Measurements from ENCODE around the gene CCNT1. TPM values are rescaled to one million over a fixed set of nuclear protein-coding genes. Genes with fewer than 3 reads are reported as not detected.

CCNT1 gene
- total and polyA plus RNA-seq, 10 of the 15 experiments (the other 5 are each of a cell fraction or from before 2014, with no cell fraction given), result 6.3 to 37.3 (median 20.0) TPM

DNA sequence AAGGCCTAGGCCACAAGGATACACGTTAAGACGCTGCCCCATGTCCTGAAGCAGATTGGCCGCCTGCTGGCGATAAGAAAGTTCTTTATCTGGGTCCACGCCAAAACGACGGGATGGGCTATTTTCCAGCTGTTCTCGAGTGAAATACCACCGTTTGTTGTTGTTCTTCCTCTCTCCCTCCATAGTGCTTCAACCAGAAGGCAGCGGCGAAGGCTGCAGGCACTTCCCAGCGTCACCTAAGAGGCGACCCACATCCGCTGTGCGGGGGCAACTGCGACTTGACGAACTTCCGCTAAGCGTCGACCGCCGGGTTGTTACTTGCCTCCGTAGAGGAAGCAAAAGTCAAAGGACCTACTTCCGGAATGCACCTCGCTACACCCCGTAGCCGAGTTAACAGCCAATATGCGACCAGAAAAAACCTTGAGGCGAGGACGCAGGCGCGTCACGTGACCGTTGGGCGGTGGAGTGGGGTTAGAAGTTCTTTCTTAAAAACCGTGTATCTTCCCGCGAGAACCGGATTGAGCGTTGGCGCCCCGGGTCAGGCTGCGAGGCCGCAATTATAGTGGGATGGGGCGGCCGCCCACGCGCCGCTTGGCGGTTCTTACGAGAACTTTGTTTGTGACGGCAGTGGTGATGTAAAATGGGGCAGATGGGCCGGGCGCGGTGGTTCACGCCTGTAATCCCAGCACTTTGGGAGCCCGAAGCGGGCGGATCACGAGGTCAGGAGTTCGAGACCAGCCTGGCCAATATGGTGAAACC is at the start of gene CCNT1 (continued):
- TF ChIP-seq, protein P1, sequence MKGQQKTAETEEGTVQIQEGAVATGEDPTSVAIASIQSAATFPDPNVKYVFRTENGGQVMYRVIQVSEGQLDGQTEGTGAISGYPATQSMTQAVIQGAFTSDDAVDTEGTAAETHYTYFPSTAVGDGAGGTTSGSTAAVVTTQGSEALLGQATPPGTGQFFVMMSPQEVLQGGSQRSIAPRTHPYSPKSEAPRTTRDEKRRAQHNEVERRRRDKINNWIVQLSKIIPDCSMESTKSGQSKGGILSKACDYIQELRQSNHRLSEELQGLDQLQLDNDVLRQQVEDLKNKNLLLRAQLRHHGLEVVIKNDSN (IDR thresholded peaks at IDR 0.05; ENCODE audit: borderline replicate concordance, extremely low read length, insufficient read depth, low read depth, low read length), result peak; percentile 96
- TF ChIP-seq CBX3 (IDR thresholded peaks at IDR 0.05; ENCODE audit: borderline replicate concordance, low read depth), result no peak
- peak; percentile 88 to 98 for TF ChIP-seq BHLHE40 (IDR thresholded peaks at IDR 0.05; ENCODE audit: borderline replicate concordance in 1 of 2, low read depth in 2 of 2, low read length in 1 of 2)
- no peak for TF ChIP-seq SMC3 (IDR thresholded peaks at IDR 0.05; ENCODE audit: borderline replicate concordance, low read length)
- 0 out of 2 replicates have a peak, but pooled peaks have one; percentile 53 for TF ChIP-seq ZBED1 (IDR thresholded peaks at IDR 0.05; ENCODE audit: borderline replicate concordance)
- TF ChIP-seq POU2F2 (IDR thresholded peaks at IDR 0.05; ENCODE audit: borderline replicate concordance, low read depth, low read length), result peak; percentile 50
- peak; percentile 75 for TF ChIP-seq DPF2 (IDR thresholded peaks at IDR 0.05)
- TF ChIP-seq, protein P2, sequence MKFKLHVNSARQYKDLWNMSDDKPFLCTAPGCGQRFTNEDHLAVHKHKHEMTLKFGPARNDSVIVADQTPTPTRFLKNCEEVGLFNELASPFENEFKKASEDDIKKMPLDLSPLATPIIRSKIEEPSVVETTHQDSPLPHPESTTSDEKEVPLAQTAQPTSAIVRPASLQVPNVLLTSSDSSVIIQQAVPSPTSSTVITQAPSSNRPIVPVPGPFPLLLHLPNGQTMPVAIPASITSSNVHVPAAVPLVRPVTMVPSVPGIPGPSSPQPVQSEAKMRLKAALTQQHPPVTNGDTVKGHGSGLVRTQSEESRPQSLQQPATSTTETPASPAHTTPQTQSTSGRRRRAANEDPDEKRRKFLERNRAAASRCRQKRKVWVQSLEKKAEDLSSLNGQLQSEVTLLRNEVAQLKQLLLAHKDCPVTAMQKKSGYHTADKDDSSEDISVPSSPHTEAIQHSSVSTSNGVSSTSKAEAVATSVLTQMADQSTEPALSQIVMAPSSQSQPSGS (IDR thresholded peaks at IDR 0.05; ENCODE audit: low read length), result peak; percentile 67
- TF ChIP-seq SUZ12 (IDR thresholded peaks at IDR 0.05; ENCODE audit: unreplicated experiment), result no peak
- TF ChIP-seq JUND (IDR thresholded peaks at IDR 0.05; ENCODE audit: low read depth, low read length), result no peak
- TF ChIP-seq KLF5 (IDR thresholded peaks at IDR 0.05; ENCODE audit: partially characterized antibody), result peak; percentile 11
- peak; percentile 77 for TF ChIP-seq SMAD1 (IDR thresholded peaks at IDR 0.05; ENCODE audit: low read depth, partially characterized antibody)
- TF ChIP-seq SP1 (IDR thresholded peaks at IDR 0.05; ENCODE audit: low read depth, low read length), result peak; percentile 50
- TF ChIP-seq PAX8 (IDR thresholded peaks at IDR 0.05), result no peak
- TF ChIP-seq NFXL1 (IDR thresholded peaks at IDR 0.05; ENCODE audit: borderline replicate concordance), result no peak
- no peak for TF ChIP-seq MEF2A (IDR thresholded peaks at IDR 0.05; ENCODE audit: insufficient read depth, low read depth, low read length)
- TF ChIP-seq BCLAF1 (IDR thresholded peaks at IDR 0.05), result no peak
- peak; percentile 75 for TF ChIP-seq IRF5 (IDR thresholded peaks at IDR 0.05; ENCODE audit: borderline replicate concordance)
- 0 out of 2 replicates have a peak, but pooled peaks have one; percentile 28 for TF ChIP-seq GATAD2B (conservative IDR thresholded peaks at IDR 0.05; ENCODE audit: low read depth)
- TF ChIP-seq MTA2 (IDR thresholded peaks at IDR 0.05; ENCODE audit: low read depth), result peak; percentile 57; the same call in 1 of the 2 replicates
- TF ChIP-seq SMAD5 (IDR thresholded peaks at IDR 0.05; ENCODE audit: low read depth), result 0 out of 2 replicates have a peak, but pooled peaks have one; percentile 47
- TF ChIP-seq ATF7 (IDR thresholded peaks at IDR 0.05; ENCODE audit: low read depth), result peak; percentile 86
- TF ChIP-seq TBL1XR1 (IDR thresholded peaks at IDR 0.05; ENCODE audit: low read depth, low read length), result peak; percentile 61; the same call in 1 of the 2 replicates
- peak; percentile 47 for TF ChIP-seq SPI1 (IDR thresholded peaks at IDR 0.05; ENCODE audit: borderline replicate concordance, insufficient read depth, low read depth, low read length)
